ENCODE results near the gene AGER. TPM values are rescaled to one million over a fixed set of nuclear protein-coding genes. Genes with fewer than 3 reads are reported as not detected.
A peak's percentile ranks its signal among the peaks of the same experiment; 100 is the strongest.

Gene AGER
- total RNA-seq, 1 donor from 2014 or later: 1.1 TPM

DNA sequence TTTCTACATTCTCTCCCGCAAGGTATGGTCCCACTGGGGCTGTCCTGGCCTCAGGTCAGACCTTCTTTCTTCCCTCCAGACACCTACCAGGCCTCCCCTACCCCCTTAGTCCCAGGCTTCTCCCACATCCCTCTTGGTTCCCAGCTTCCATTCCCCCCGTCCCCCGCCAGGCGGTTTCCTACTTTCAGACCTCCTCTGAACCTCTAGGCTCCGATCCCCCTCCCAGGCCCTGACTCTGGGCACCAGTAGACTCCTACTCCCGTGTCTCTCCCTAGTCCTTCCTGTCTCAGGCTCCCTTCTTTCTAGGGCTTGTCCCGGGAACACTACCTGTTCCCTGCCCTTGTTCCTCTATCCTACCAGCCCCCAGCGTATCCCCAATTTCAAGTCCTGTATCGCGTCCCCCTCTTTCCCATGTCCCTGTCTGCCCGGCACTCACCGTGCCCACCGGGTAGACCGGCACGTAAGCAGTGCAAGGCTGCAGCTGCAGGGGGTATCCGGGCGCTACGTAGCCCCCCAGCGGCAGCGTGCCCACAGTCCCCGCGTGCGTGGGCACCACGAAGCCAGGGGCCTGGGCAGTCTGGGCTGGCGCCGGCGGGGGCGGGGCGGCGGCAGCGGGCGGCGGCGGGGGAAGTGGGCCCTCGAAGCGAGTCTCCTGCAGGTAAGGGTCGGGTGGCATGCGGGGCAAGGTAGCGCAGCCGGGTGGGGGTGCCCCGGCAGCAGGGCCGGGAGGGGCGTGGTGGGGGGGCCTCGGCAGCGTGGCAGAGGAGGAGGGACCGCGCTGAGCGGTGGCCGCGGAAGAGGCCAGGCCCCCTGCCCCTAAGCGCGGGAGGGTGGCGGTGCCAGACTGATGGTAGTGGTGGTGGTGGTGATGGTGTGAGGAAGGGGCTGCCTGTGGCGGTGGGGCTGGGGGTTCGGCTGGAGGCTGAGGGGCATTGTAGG lies 33.9 kb downstream of the AGER start:
- H3K4me1 ChIP-seq: peaks cover 18% of the 10 kb centered on the region
- Mint-ChIP-seq H3K4me1 (peaks cover 52% of the 10 kb centered on the region), H3K27ac (peak overlapping the region; percentile 89), H3K27me3 (ENCODE audit: insufficient read depth, low read depth) (peaks cover 10% of the 10 kb centered on the region), H3K4me3 (peak overlapping the region; percentile 83), H3K36me3 (peaks cover 19% of the 10 kb centered on the region), H3K9me3 (no peaks in the 10 kb centered on the region)
- DNase-seq (ENCODE audit: low spot score): peak; percentile 47
- TF ChIP-seq, protein P1, sequence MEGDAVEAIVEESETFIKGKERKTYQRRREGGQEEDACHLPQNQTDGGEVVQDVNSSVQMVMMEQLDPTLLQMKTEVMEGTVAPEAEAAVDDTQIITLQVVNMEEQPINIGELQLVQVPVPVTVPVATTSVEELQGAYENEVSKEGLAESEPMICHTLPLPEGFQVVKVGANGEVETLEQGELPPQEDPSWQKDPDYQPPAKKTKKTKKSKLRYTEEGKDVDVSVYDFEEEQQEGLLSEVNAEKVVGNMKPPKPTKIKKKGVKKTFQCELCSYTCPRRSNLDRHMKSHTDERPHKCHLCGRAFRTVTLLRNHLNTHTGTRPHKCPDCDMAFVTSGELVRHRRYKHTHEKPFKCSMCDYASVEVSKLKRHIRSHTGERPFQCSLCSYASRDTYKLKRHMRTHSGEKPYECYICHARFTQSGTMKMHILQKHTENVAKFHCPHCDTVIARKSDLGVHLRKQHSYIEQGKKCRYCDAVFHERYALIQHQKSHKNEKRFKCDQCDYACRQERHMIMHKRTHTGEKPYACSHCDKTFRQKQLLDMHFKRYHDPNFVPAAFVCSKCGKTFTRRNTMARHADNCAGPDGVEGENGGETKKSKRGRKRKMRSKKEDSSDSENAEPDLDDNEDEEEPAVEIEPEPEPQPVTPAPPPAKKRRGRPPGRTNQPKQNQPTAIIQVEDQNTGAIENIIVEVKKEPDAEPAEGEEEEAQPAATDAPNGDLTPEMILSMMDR (IDR thresholded peaks at IDR 0.05): no peak
- TF ChIP-seq EZH2 (IDR thresholded peaks at IDR 0.05) (peak; percentile 80), EZH2phosphoT487 (IDR thresholded peaks at IDR 0.05) (peak; percentile 70)
- peak overlapping the region; percentile 55 for H2AFZ ChIP-seq (replicated peaks)
- peaks cover 7% of the 10 kb centered on the region for H3K79me2 ChIP-seq (ENCODE audit: low read depth)
- H4K20me1 ChIP-seq (ENCODE audit: low read depth): peaks cover 5% of the 10 kb centered on the region
- H3K9ac ChIP-seq: no peak overlapping the region
- peaks cover 61% of the 10 kb centered on the region for H3K27me3 ChIP-seq
- H3K27ac ChIP-seq: no peak overlapping the region
- peak overlapping the region; percentile 36 for H3K4me3 ChIP-seq
- H3K4me2 ChIP-seq: peak overlapping the region; percentile 76
- H3K36me3 ChIP-seq: no peaks in the 10 kb centered on the region
- H3K9me3 ChIP-seq (ENCODE audit: low read depth): no peaks in the 10 kb centered on the region
- peaks cover 18% of the 10 kb centered on the region for H3F3A ChIP-seq (ENCODE audit: low read depth)

DNA sequence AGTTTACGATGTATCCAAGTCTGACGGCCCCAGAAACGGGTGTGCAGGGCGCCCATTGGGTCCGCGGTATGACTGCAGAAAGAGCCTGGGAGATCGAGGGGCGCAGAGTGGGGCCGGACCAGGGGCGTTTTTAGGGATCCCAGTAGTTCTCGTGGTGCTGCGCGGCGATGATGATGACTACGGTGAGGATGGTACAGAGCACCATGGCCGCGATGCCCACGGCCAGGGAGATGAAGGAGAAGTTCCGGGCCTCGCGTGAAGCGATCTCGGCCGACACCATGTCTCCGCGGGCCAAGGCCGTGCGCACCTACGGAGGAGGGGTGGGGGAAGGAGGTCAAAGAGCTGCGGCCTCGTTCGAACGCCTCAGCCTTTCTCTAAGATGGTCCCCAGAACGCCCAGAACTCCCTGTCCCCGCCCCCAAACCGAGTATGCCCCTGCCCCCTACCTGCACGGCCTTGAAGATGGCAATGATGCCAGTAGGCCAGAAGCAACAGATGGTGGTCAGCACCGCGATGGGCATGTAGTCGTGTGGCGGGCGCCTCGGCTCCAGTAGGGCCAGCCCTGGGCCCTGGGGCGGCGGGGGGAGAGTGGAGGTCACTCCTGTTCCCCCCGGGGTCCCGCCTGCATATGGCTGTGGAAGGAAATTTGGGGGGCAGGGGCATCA lies 34.8 kb downstream of the AGER start:
- H3K27me3 Mint-ChIP-seq (ENCODE audit: insufficient read depth, low read depth): peaks cover 10% of the 10 kb centered on the region

DNA sequence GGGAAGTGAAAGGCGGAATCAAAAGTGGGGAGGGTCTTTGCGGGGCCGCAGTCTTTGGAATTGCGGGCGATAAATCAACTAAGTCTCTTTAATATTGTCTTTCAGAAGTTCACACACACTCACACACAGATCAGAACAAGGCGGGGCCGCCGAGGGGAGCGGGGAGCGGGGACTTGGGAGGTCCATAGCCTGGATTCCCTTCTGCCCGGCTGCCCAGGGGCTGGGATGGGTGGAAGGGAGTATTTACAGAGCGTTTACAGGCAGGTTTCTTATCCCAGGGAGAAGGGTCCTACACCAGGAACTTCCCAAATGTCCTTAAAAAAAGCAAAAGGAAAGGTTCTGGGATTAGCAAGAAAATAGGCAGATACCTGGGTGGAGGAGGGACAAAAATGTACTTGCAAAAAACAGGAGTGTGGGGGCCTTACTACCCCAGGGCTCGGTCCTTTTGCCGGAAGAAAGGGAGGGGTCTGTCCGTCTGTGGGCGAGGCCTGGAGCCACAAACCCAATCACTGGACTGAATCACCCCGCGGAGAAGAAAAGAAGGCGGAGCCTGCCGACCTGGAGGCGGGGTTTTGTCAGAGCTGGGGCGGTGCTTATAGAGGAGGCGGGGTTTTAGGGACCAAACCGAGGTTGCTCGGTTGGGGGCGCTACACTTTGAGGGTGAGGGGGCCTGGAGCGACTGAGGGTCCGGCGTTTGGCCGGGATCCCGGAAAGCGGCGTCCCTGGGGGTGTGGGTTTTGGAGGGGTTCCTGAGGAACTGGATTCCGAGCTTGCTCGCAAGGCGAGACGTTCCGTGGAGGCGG lies 35.6 kb downstream of the AGER start:
- peaks cover 19% of the 10 kb centered on the region for H3K36me3 Mint-ChIP-seq
- H3K27me3 Mint-ChIP-seq (ENCODE audit: insufficient read depth, low read depth): peaks cover 10% of the 10 kb centered on the region
- Histone ChIP-seq H3K36me3 (no peaks in the 10 kb centered on the region), H2AFZ (replicated peaks) (no peak overlapping the region), H3K9ac (no peak overlapping the region), H3K4me1 (peaks cover 18% of the 10 kb centered on the region), H3K27me3 (peaks cover 61% of the 10 kb centered on the region), H3K9me3 (ENCODE audit: low read depth) (no peaks in the 10 kb centered on the region), H4K20me1 (ENCODE audit: low read depth) (no peaks in the 10 kb centered on the region), H3K27ac (no peak overlapping the region), H3K4me2 (peak overlapping the region; percentile 41), H3F3A (ENCODE audit: low read depth) (peaks cover 18% of the 10 kb centered on the region), H3K4me3 (peak overlapping the region; percentile 34), H3K79me2 (ENCODE audit: low read depth) (no peaks in the 10 kb centered on the region)
- TF ChIP-seq, protein P1 (IDR thresholded peaks at IDR 0.05): peak; percentile 39
- no peak for TF ChIP-seq EZH2phosphoT487 (IDR thresholded peaks at IDR 0.05)
- peaks cover 42% of the 10 kb centered on the region for H3K4me1 Mint-ChIP-seq
- H3K4me3 Mint-ChIP-seq: peak overlapping the region; percentile 33
- peak; percentile 70 for DNase-seq (ENCODE audit: low spot score)
- H3K9me3 Mint-ChIP-seq: no peaks in the 10 kb centered on the region
- H3K27ac Mint-ChIP-seq: peak overlapping the region; percentile 40

More for the DNA sequence above, 34.8 kb downstream of the AGER start:
- no peak for DNase-seq (ENCODE audit: low spot score)
- Histone ChIP-seq H3K4me2 (peak overlapping the region; percentile 41), H4K20me1 (ENCODE audit: low read depth) (no peaks in the 10 kb centered on the region), H3K9me3 (ENCODE audit: low read depth) (no peaks in the 10 kb centered on the region), H3K27ac (no peak overlapping the region), H3K4me1 (peaks cover 18% of the 10 kb centered on the region), H2AFZ (replicated peaks) (no peak overlapping the region), H3K79me2 (ENCODE audit: low read depth) (no peaks in the 10 kb centered on the region), H3K36me3 (no peaks in the 10 kb centered on the region), H3K4me3 (peak overlapping the region; percentile 34), H3K9ac (no peak overlapping the region), H3F3A (ENCODE audit: low read depth) (peaks cover 18% of the 10 kb centered on the region), H3K27me3 (peaks cover 61% of the 10 kb centered on the region)
- no peak overlapping the region for H3K4me3 Mint-ChIP-seq
- peaks cover 44% of the 10 kb centered on the region for H3K4me1 Mint-ChIP-seq
- H3K36me3 Mint-ChIP-seq: peaks cover 19% of the 10 kb centered on the region
- no peaks in the 10 kb centered on the region for H3K9me3 Mint-ChIP-seq
- no peak overlapping the region for H3K27ac Mint-ChIP-seq
- TF ChIP-seq EZH2 (IDR thresholded peaks at IDR 0.05) (no peak), EZH2phosphoT487 (IDR thresholded peaks at IDR 0.05) (no peak)
- TF ChIP-seq, protein P1 (IDR thresholded peaks at IDR 0.05): no peak
